HG03097 (cell line): ENCODE measurements around the gene NIPAL4.
"Not testable (repeated sequence)": the region's sequence is repeated elsewhere in the genome, so short reads cannot be mapped to it uniquely, and the experiment has no call there.

Experiments
- ATAC-seq: cut with Tn5 transposase; IDR thresholded peaks from one replicate; pipeline ENCODE4 v1.9.1; 2021; ENCODE audit not compliant: unreplicated experiment, low FRiP score

The NIPAL4 gene

DNA sequence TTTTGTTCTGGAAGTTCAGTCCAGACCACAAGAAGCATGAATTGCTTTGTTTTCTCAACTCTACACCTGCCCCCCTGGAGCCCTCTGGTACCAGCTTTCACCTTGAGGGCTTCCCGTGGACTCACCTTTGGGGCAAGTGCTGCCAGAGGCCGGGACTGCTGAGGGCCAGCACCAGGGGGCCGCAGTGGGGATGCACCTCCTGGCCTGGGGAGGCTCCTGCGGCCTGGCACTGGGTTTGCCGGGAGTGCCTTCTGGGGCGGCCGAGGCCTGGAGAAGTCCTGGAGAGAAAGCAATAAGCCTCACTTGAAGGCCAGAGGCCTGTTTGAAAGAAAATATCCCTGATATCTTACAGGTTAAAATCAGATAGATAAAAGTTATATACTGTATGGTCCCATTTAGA, 21.7 kb downstream of the NIPAL4 start:
- ATAC-seq, result no peak

DNA sequence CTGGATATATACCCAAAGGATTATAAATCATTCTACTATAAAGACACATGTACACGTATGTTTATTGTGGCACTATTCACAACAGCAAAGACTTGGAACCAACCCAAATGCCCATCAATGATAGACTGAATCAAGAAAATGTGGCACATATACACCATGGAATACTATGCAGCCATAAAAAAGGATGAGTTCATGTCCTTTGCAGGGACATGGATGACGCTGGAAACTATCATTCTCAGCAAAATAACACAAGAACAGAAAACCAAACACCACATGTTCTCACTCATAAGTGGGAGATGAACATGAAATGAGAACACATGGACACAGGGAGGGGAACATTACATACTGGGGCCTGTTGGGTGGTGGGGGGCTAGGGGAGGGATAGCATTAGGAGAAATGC, 22.7 kb downstream of the NIPAL4 start:
- ATAC-seq, result not testable (repeated sequence)

DNA sequence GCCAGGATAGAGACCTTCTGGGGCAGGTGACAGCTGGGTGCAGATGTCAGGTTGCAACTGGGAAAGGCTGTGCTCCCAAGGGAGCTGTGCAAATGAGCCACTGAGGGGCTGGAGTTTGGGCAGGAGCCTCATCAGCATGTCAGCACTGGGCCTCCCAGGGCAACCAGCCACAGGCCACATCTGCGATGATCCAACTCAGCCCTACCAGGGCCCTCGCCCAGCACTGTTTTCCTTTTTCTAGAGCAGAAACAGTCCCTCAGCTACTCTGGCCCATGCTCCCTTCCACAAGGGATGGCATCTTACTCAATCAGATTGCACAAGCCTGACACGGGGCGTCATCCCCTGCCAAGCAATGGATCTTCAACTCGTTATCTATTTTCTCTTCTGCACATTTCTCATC, 24.8 kb downstream of the NIPAL4 start:
- no peak for ATAC-seq

DNA sequence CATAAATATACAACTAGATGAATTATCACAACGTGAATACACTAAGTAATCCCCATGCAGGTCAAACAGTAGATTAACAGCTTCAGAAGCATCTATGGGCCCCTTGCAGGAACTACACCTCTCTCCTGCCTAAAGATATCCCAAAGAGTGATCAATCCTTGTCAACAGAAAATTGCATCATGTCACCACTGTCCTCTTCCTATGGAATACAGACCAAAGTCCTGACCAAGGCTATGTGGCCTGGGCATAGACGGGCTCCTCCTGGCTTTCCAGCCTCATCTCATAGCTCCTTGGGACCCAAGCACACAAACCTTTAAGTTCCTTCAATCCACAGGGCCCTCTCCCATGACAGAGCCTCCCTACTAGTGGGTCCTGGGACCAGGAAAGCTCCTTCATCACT, 25.3 kb downstream of the NIPAL4 start:
- ATAC-seq, result no peak

DNA sequence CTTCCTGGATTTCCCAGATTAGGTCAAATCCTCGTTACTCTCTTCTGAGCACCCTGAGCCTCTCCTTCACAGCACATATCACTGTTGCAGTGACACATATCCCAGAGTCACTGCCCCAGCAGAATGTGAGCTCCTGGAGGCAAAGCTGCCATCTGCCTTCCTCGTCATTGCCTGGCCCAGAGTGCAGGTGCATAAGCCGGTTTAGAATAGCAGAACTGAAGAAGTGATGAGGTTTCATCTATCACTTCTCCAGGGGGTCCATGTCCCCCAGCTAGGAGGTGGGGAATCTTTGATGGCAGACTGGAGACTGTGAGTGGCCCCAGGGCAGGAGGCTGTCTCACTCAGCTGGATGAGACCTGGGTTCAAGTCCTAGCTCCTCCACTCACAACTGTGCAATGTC, 25.8 kb downstream of the NIPAL4 start:
- ATAC-seq, result no peak

DNA sequence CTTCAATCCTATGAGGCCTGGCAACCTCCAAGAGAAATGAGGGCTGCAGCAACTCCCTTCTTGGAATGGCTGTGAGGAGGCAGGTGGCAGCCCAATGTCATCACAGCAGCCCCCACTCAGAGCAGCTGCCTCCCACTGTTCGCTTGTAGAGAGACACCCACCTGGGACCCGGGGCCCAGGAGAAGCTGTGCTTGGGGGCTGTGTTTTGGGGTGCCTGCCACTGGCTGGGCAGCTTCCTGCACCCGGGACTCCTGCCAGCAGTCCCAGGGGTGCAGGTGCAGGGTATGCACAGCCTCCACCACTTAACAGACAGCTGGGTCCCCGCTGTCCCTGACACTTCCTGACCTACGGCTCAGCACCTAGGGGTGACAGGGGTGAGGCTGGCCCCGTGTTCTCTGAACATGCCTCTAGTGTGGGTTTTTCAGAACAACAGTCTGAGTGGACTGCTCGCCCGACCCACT, 26.2 kb downstream of the NIPAL4 start:
- ATAC-seq, result no peak

DNA sequence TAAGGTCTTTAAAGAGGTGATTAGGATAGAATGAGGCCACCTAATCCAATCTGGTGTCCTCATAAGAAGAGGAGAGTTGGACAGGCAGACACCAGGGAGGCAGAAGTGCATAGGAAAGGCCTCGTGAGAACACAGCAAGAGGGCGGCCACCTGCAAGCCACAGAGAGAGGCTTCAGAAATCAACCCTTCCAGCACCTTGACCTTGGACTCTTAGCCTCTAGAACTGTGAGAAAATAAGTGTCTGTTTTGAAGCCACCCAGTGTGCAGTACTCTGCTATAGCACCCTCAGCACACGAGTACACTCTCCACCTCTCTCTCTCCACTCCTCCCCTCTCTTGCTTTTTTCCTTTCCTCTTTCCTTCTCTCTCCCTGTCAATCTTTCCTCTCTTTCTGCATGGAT, 26.8 kb downstream of the NIPAL4 start:
- ATAC-seq, result no peak

DNA sequence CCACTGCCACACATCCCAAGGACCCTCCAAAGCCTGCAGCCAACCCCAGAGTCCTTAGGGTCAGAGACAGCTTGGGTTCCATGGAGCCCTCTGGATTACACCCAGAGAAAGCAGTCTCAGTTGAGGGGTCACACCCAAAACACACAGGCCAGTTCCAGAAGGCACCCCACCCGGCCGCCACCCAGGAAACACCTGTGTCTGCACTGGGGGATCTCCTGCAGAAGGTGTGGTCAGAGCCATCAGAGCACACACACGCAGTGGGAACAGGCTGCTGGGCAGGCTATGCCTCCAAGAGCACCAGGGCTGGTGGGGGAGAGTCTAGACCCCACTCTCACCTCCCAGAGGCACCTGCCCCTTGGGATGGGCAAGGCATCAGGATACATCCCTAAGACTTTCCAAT, 27.3 kb downstream of the NIPAL4 start:
- ATAC-seq, result no peak

DNA sequence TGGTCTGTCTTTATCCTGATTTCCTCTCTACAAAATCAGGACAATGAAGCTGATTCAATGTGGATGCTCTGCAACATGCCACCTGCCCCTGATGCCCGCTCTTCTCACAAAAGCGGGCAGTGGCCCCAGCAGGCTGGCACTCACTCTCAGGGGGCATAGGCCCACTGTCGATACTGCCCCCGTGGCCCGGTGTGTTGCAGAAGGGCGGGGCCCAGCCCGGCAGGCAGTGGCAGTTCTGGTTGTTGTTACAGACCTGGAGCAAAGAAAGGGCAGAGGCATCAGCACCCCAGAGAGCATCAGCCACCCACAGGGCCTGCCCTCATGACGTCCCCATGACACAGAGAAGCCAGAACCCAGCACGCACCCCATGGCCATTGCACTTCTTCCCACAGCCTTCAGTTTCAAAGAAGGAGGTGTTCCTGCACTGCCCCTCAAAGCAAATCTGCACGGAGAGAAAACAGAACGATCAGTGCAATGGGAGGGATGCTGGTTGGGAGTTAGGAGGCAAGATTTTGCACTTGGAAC, 31.5 kb downstream of the NIPAL4 start:
- no peak for ATAC-seq

DNA sequence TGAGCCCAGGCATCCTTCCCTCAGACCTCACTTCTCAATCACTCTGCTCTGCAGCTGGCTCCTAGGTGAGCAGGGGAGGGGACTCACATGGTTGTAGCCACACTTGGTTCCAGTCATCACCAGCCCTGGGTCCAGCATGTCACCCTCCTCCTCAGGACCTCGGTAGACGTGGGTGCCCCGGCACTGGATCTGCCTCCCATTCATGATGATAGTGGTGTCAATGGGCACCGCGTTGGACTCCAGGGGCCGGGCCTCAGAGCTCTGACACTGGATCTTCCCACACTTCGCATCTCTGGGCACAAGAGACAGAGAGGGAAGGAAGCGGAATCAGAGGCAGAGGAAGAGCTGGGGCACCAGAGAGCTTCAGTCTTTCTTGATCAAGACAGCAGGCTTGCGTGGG, 32.9 kb downstream of the NIPAL4 start:
- no peak for ATAC-seq

DNA sequence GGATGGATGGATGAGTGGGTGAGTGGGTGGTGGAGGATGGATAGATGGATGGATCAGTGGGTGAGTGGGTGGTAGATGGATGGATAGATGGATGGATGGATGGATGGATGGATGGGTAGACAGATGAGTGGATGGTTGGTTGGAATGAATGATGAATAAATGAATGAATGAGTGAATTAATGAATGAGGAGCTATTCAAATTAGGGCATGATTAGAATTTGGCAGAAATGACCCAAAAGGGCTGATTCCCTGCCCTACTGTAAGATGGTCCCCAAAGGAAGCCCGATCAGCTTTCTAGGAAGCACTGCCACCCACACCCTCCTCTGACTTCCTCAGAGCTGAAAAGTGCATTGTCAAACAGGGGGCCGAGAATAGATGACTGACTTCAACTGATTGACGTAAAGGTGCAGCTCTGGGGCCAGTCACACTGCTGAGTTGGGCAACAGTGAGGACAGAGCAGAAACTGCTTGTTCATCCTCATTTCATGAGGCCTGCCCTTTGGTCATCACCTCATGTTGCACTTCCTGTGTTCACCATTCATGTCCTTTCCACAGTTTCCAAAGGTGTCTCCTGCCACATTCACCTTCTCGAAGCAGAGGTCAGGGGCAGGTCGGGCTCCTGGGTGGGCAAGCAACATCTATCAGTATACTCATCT, 34.3 kb downstream of the NIPAL4 start:
- ATAC-seq, result no peak

DNA sequence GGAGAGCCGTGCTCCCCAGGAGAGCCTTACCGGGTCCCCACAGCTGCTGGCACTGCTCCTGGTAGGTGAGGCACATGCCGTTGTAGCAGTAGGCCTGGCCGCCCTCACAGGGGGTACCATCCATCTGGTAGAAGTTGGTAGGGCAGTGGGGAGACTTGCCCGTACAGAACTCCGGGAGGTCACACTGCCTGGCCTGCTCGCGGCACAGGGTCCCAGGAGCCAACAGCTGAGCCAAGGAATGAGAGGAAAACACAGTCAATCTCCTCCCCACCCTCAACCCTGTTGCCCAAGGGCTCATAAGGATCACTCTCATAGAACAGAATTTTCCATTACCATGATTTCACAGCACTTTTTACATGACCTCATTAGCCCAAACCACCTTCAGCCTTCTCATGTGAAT, 36.9 kb downstream of the NIPAL4 start:
- no peak for ATAC-seq

DNA sequence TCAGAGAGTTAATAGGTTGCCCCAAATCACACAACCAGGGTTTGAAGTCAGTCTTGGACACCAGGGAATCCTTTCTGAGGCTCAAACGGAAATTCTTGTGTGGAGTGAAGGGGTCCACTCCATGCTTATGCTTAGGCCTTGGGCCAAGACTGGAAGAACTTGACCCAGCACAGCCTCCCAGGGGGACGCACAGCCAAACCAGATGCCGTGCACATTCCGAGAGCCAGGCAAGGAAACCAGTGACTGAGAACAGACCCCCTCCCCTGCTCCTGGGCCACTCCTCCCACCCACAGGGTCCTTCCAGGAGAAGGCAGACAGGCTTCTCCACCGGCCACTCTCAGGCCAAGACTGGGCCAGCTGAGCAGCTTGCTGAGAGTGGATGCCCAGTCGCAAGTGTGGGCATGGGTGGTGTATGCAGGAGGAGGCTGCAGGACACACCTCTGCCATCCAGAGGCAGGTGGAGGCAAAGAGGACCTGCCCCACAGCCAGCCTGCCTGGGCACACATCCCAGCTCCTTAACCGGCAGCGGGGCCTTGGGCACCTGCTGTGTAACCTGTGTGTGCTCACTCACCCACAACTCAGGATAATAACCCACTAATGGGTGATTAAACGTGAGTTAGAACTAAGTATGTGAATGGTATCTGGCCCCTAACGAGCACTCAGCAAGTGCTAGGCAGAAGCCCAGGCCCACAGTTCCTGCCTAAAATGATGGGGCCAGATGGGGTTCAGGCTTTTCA, 38.0 kb downstream of the NIPAL4 start:
- no peak for ATAC-seq

DNA sequence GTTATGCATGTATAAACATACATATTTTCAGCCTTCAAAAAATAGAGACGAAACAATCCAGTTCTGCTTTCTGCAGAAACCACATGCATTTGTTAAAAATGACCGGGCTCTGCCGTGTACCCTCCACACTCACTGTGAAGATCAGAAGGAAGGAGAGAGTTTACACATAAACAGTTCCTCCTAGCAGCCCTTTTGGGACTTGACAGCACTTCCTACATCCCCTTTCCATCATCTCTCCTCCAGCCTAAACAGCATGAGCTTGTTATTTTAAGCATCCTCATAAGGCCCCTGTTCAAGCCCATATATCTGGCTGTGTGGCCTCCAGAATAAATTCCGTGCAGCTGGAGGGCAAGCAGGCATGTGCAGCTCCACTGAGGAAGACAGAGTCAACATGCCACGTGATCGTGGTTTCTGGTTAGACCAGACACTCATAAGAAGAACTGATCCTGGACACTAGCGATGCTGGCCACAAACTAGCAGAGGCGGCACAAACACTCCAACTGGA, 42.2 kb downstream of the NIPAL4 start:
- ATAC-seq, result peak; percentile 77

DNA sequence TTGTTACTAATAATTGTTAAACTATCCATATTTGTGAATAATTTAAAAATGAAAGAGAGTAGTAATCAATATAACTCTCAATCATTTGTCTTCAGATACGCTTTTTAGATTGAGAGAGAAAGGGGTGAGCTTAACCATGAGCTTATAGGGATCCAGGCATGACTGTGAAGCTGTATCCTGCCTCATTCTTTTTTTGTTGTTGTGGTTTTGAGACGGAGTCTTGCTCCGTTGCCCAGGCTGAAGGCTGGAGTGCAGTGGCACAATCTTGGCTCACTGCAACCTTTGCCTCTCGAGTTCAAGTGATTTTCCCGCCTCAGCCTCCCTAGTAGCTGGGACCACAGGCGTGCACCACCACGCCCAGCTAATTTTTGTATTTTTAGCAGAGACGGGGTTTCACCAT, 44.0 kb downstream of the NIPAL4 start:
- no peak for ATAC-seq

DNA sequence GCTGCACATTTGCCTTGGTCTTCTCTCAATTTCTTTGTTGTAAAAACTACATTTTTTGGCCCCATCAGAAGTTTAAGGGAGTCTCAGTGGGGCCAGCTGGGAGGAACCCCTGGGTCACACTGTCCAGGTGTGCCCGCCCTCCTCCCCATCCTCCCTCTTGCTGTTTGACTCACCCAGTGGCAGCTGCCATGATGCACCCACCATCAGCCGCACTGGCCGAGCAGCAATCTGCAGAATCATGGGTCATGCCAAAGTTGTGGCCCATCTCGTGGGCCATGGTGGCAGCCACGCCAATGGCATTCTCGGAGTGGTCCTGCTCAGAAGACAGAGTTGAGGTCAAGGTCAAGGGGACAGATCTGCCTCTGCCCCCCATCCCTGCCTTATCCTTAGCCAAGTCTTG, 45.5 kb downstream of the NIPAL4 start:
- no peak for ATAC-seq

DNA sequence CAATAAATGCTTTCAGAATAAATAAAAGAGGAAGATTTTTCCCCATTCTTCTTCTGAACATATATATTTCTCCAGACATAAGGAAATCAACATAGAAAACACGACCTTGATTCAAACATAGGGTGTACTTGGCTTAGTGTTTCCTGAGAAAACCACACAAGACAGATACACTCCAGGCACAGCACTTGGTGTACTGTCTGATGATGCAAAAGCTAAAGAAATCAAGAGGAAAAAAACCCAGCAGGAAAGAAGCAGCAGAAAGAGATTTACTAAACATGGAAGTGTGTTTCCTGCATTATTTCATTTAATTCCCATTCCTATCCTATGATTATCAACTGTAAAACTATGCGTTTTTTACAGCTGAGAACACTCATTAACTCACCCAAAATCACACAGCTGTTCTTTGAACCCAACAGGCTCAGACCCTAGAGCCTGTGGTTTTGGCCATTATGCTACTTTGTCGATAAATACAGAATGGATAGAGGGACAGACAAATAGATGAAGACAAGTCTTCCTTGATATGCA, 46.1 kb downstream of the NIPAL4 start:
- ATAC-seq, result no peak

DNA sequence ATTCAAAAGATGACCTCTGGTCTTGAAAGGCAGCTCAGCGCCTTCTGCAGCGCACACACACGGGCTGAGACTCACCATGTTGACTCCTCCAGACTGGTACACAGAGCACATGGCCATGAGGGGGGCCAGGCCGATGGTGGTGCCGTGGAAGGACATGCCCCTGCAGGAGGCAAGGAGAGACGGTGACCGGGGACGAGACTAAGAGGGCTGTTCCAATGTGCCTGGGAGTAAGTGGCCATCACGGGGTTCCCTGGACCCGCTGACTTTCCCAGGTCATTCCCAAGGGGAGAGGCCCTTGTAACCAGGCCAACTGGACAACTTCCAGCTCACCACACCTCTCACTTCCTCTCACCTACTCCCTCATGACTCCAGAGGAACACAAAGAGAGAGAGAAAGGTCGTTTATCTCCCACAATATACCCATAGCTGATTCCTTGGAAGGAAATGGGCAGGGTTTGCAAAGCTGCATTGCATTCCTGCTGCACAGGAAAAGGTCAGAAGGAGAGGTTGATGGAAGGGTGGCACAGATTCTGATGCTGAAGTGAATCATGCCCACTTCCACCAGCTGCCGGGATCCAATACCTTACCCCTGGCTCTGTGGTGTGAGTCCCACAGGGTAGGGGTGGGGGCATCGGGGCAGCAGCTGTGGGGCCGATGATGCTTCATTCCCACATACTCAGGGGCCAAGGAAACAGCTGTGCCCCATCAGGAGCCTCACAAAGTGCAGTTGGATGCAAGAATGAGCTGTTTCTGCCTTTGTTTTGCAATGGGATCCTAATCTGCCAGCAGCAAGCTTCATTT, 47.2 kb downstream of the NIPAL4 start:
- ATAC-seq, result no peak

DNA sequence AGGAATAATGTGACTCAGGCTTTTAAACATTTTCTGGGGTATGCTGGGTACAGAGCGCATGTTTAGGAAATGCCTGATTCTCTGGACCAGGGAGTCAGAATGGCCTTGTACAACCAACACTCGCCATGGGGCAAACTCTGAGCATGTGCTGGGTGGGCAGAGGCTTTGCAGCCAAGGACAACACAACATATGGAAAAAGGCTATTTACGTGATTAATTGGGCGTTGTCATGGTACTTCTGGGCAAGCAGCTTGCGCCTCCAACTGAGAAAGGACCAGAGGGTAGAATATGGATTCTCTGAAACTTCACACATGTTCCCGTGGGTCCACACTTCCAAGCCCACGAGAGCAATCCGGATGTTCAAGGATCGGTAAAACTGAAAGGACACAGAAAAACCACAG, 49.1 kb downstream of the NIPAL4 start:
- no peak for ATAC-seq

DNA sequence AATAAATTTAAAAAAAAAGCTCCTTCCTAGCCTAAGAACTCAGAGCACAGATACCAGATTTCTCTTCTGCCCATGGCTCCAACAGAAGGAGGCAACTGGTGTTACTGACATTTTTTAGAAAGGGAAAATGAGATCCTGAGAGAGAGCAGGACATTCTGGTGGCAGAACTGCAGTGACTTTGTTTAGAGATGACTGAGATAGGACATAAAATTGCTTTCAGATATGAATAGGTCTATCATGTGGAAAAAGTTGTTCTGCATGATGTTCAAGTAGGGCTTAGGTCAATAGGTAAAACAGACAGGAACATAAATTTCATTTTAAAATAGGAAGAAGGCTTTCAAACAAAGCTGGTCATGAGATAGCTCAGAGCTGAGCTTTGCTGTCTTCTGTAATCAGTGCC, 49.6 kb downstream of the NIPAL4 start:
- no peak for ATAC-seq

DNA sequence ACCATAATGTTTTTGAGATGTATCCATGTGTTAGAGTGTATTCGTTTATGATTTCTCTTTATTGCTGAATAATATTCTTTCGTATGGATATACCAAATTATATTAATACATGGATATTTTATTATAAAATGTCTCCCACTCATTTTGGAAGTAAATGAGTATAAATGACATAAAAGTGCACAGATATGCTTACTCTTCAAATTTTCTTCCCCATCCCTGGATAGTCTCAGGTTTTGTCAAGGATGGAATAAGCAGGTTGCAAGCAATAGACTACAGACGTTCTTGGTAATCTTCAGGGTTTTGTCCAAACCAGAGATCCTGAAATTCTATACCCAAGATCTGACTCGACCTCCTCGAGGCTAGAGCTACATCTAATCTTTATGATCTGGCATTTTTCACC, 50.7 kb downstream of the NIPAL4 start:
- no peak for ATAC-seq
